Subcutaneous adipose tissue (tissue), 4 donors: ENCODE measurements around the gene HECTD3. TPM values are rescaled to one million over a fixed set of nuclear protein-coding genes. Genes with fewer than 3 reads are reported as not detected.

ENCODE experiments used
- total RNA-seq, 4 donors: library from RNA; depleted of rRNA; stranded (reverse); fragments of >200 nt; gene quantifications; one replicate each; pipeline ENCODE4 v1.1.0, GENCODE V29; 2016
- TF ChIP-seq, protein P1 (sequence below): fragments of 450-650 bp; IDR thresholded peaks from one replicate; pipeline ENCODE4 v1.5.1; 2016; ENCODE audit warnings: low read depth, mild to moderate bottlenecking, control low read depth, antibody characterized with exemption, moderate library complexity

HECTD3 gene
- total RNA-seq, 4 donors from 2014 or later = 38.8 to 100 (median 43.6) TPM

DNA sequence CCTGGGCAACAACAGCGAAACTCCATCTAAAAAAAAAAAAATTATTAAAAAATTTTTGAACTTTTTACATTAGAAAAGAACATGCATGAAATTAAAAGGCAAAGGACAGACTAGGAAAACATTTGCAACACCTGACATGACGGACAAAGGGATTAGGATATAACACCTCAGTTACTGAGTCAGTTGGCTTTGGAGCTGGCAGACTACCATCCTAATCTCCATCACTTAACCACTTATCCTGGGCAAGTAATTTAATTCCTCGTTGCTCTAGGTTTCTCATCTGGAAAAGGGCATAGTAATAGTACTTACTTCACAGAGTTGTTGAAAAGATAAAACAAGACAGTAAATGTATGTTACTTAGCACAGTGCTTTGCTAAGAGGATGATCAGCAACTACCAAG is 11.9 kb downstream of the HECTD3 start:
- TF ChIP-seq, protein P1, sequence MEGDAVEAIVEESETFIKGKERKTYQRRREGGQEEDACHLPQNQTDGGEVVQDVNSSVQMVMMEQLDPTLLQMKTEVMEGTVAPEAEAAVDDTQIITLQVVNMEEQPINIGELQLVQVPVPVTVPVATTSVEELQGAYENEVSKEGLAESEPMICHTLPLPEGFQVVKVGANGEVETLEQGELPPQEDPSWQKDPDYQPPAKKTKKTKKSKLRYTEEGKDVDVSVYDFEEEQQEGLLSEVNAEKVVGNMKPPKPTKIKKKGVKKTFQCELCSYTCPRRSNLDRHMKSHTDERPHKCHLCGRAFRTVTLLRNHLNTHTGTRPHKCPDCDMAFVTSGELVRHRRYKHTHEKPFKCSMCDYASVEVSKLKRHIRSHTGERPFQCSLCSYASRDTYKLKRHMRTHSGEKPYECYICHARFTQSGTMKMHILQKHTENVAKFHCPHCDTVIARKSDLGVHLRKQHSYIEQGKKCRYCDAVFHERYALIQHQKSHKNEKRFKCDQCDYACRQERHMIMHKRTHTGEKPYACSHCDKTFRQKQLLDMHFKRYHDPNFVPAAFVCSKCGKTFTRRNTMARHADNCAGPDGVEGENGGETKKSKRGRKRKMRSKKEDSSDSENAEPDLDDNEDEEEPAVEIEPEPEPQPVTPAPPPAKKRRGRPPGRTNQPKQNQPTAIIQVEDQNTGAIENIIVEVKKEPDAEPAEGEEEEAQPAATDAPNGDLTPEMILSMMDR = no peak

DNA sequence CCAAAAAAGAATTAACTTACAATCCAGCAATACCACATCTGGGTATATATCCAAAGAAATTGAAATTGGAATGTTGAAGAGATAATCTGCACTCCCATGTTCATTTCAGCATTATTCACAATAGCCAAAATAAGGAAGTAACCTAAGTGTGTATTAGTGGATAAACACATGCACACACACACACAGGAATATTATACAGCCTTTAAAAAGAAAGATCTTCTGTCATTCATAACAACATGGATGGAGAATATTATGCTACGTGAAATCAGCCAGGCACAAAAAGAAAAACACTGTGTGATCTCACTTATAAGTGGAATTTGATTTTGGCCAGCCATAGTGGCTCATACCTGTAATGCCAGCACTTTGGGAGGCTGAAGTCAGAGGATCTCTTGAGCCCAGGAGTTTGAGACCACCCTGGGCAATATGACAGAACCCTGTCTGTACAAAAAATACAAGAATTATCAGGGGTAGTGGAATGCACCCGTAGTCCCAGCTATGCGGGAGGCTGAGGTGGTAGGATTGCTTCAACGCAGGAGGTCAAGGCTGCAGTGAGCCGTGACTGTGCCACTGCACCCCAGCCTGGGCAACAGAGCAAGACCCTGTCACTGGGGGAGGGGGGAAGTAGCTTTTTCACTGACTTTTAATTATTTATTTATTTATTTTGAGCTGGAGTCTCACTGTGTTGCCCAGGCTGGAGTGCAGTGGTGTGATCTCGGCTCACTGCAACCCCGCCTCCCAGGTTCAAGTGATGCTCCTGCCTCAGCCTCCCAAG is 15.5 kb downstream of the HECTD3 start:
- TF ChIP-seq, protein P1 = no peak

DNA sequence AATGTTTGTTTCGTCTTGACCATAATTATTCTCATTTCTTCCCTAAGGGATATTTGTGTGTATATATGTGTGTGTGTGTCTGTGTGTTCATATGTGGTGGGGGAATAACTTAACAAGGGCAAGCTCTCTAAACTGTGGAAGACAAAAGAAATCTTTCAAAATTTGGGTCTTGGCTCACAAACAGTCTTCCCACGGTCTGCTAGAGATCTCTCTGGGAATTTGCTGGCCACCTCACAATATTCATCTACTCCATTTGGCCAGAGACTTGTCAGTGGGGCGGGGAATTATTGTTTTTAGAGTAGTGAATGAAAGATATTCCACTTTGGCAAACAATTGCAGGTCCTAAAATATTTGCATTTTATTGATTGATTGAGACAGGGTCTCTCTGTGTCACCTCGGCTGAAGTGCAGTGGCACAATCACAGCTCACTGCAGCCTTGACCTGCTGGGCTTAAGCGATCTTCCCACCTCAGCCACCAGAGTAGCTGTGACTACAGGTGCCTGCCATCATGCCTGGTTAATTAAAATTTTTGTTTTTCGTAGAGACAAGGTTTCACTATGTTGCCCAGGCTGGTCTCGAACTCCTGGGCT is 16.7 kb downstream of the HECTD3 start:
- TF ChIP-seq, protein P1 = no peak

DNA sequence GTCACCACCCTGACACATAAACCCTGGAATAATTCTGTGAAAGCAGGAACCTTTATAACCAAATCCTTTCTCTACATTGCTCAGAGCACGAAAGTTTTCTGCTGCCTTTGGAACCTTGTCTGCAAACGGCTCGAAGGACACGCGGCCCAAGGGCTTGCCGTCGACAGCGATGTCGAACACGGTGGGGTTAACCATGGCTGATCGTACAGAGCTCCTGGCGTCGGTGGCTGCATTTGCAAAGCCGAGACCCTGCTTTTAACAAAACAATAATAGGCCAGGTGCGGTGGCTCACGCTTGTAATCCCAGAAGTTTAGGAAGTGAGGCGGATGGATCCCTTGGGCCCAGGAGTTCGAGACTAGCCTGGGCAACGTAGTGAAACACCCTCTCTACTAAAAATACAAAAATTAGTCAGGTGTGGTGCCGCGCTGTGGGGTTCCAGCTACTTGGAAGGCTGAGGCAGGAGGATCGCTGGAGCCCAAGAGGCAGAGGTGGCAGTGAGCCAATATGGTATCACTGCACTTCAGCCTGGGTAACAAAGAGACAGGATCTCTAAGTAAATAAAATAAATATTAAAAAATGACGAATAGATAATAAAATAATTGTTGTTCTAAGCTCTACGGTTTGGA is 22.5 kb downstream of the HECTD3 start:
- TF ChIP-seq, protein P1 = no peak

DNA sequence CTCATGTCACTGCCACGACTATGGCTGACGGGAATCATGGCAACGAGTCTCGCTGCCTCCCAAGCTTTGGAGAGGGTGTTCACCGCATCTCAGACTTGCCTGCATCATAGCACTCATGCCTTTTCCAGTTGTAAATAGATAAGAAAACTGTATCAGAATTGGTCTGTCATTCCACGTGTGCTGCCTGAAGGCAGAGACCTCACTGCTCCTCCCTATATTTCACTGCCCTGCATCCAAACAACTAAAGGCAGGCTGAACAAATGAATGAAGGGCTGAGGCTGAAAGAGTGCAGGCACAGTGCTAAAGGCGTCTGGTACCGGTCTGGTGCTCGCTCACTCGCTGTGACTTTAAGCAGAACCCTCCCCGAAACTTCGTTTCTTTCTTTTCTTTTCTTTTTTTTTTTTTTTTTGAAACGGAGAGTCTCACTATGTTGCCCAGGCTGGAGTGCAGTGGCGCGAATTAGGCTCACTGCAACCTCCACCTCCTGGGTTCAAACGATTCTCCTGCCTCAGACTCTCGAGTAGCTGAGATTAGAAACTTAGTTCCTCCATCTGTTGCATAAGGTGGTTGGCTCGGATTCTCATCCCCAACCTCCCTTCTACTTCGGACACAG is 25.3 kb downstream of the HECTD3 start:
- TF ChIP-seq, protein P1 = no peak

DNA sequence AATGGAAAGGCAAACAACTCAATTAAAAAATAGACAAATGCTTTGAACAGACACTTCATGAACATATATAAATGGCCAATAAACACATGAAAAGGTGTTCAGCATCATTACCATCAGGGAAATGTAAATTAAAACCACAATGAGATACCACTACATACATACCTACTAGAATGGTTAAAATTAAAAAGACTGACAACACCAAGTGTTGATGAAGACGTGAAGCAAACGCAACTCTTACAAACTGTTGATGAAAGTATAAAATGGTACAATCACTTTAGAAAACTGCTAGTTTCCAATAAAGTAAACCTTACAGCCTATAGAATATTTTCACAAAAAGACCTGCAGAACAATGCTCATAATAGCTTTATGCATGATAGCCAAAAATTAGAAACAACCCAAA is 34.9 kb downstream of the HECTD3 start:
- TF ChIP-seq, protein P1 = no peak

DNA sequence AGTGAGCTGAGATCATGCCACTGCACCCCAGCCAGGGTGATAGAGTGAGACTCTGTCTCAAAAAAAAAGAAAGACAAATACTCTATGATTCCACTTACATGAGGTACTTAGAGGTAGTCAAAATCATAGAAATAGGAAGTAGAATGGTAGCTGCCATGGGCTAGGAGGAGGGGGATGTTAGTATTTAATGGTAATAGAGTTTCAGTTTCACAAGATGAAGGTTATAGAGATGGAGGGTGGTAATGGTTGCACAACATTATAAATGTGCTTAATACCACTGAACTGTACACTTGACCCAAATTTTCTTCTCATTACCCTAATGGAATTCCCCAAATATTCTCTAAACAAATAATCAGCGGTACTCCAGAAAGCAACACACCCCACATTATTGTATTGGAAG is 37.5 kb downstream of the HECTD3 start:
- TF ChIP-seq, protein P1 = no peak
